Tibial nerve (tissue), 4 donors: ENCODE results near the gene TBC1D1. TPM values are rescaled to one million over a fixed set of nuclear protein-coding genes. Genes with fewer than 3 reads are reported as not detected.

Experiments used
- DNase-seq, 2 donors: peaks; one replicate each; pipeline ENCODE4 v3.0.0-alpha.2; 2019; ENCODE audit warnings: low spot score in 2 of 2
- H3K27ac ChIP-seq, 4 donors: fragments of 200-600 bp; sonication (generic) in 3 of 4; one replicate each; pipeline ENCODE4 v1.5.1; 2017 to 2019; ENCODE audit warnings: mild to moderate bottlenecking in 1 of 4
- H3K27me3 ChIP-seq, 2 donors: fragments of 200-600 bp; sonication (generic) in 1 of 2; one replicate each; pipeline versions ENCODE4 v1.5.1 to v1.6.0; 2017 to 2019
- H3K36me3 ChIP-seq, 3 donors: fragments of 200-600 bp; sonication (generic); one replicate each; pipeline ENCODE4 v1.5.1; 2018 to 2019
- H3K4me1 ChIP-seq, 4 donors: fragments of 200-600 bp; sonication (generic) in 3 of 4; one replicate each; pipeline ENCODE4 v1.5.1; 2017 to 2019
- H3K4me3 ChIP-seq, 4 donors: fragments of 200-600 bp; sonication (generic) in 3 of 4; one replicate each; pipeline ENCODE4 v1.5.1; 2017 to 2019; ENCODE audit warnings: mild to moderate bottlenecking in 1 of 4, moderate library complexity in 1 of 4
- H3K9me3 ChIP-seq, 4 donors: fragments of 200-600 bp; sonication (generic) in 3 of 4; one replicate each; pipeline ENCODE4 v1.5.1; 2017 to 2019
- EP300 ChIP-seq, 2 donors: sonication (generic); formaldehyde crosslinking; IDR thresholded peaks; one replicate each; pipeline ENCODE4 v1.6.1; 2017; ENCODE audit warnings: antibody characterized with exemption in 2 of 2, mild to moderate bottlenecking in 1 of 2
- POLR2A ChIP-seq, 2 donors: fragments of 450-650 bp; IDR thresholded peaks; one replicate each; pipeline ENCODE4 v1.6.1; 2017; ENCODE audit warnings: antibody characterized with exemption in 2 of 2, mild to moderate bottlenecking in 2 of 2, moderate library complexity in 2 of 2
- WGBS, 2 donors: methylation state at CpG; one replicate each; pipeline ENCODE4 v1.1.5; 2018; 5-methylcytosine and 5-hydroxymethylcytosine counted together
- total RNA-seq, 4 donors: library from RNA; depleted of rRNA; stranded (reverse); fragments of >200 nt; gene quantifications; one replicate each; pipeline ENCODE4 v1.1.0, GENCODE V29; 2016
- TF ChIP-seq, protein P1 (sequence below), 5 experiments: fragments of 200-600 bp in 3 of 5; fragments of 450-650 bp in 2 of 5; sonication (generic) in 3 of 5; IDR thresholded peaks; one replicate each; pipeline ENCODE4 v1.5.1; 2016 to 2019; ENCODE audit warnings: antibody characterized with exemption in 5 of 5, mild to moderate bottlenecking in 3 of 5, moderate library complexity in 2 of 5

Gene TBC1D1
- total RNA-seq, 4 donors from 2014 or later = 41.6 to 97.8 (median 62.5) TPM

DNA sequence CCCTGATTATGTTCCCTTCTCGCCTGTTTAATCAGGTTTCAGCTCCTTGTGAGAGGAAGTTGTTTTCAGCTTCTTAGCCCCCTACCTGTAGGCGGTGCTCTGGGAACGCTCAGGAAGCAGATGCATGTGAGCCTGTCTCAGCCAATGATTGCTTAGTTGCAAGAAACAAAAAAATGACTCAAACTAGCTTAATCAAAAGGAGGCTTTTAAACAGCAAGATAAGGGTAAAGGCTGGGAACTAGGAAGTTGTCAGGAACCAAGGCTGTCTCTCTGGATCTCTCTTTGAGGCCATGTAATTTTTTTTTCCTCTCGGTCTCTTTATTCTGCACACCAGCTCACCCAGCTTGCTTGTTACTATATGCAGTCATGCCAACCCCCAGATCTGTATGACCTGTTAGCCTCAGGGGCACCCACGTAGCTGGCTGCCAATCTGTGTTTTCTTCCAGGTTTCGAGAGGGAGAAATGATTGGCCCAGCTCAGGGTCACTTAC is 178.4 kb downstream of the TBC1D1 start:
- H3K4me3 ChIP-seq = no peak overlapping the region
- 42 to 53% methylated on average over 6 of the region's 6 CpGs for WGBS, 2 donors
- H3K27me3 ChIP-seq = no peaks in the 10 kb centered on the region
- no peak for DNase-seq
- H3K27ac ChIP-seq = no peak overlapping the region
- peaks cover 0 to 23% (median 2%) of the 10 kb centered on the region in 4 donors for H3K4me1 ChIP-seq
- no peak for TF ChIP-seq POLR2A (IDR thresholded peaks at IDR 0.05)
- TF ChIP-seq, protein P1, sequence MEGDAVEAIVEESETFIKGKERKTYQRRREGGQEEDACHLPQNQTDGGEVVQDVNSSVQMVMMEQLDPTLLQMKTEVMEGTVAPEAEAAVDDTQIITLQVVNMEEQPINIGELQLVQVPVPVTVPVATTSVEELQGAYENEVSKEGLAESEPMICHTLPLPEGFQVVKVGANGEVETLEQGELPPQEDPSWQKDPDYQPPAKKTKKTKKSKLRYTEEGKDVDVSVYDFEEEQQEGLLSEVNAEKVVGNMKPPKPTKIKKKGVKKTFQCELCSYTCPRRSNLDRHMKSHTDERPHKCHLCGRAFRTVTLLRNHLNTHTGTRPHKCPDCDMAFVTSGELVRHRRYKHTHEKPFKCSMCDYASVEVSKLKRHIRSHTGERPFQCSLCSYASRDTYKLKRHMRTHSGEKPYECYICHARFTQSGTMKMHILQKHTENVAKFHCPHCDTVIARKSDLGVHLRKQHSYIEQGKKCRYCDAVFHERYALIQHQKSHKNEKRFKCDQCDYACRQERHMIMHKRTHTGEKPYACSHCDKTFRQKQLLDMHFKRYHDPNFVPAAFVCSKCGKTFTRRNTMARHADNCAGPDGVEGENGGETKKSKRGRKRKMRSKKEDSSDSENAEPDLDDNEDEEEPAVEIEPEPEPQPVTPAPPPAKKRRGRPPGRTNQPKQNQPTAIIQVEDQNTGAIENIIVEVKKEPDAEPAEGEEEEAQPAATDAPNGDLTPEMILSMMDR (IDR thresholded peaks at IDR 0.05) = peak in 3 of 5 experiments; percentile 7 to 32 (median 10)
- TF ChIP-seq EP300 (IDR thresholded peaks at IDR 0.05) = no peak
- peaks cover 0 to 9% (median 0%) of the 10 kb centered on the region in 3 donors for H3K36me3 ChIP-seq
- no peaks in the 10 kb centered on the region for H3K9me3 ChIP-seq

DNA sequence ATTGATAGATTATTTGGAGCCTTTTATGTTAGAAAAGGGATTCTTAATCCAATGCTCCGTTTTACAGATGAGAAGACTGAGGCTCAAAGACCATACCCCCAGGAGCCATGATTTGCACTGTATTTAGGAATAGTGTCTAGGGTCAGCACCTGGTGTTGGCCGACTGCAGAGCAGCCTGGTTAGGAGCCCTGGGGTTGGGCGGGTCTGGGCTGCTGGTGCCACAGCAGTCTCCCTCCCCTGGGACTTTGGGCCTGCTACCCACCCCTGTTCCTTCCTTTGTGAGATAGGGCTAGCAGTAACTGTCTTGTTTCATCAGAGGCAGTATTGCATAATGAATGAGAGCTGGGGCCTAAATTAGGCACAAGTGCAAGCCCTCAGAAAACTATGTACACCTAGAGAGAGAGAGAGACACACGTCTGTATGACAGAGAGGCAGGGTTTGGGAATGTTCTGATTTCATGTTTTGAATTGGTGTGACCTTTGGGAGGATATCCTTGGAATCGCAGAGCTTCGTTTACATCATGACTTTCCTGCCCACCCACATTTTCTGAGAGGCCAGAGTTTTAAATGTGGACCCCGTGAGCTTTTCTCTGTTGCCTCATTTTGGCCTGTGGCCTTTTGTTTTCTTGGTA is 181.0 kb downstream of the TBC1D1 start:
- WGBS, 2 donors = 38 to 48% methylated on average over 7 of the region's 7 CpGs
- Histone ChIP-seq H3K4me1 (peaks cover 0 to 31% (median 2%) of the 10 kb centered on the region in 4 donors), H3K27ac (peak overlapping the region in 2 of 4 donors; percentile 15 to 63)

DNA sequence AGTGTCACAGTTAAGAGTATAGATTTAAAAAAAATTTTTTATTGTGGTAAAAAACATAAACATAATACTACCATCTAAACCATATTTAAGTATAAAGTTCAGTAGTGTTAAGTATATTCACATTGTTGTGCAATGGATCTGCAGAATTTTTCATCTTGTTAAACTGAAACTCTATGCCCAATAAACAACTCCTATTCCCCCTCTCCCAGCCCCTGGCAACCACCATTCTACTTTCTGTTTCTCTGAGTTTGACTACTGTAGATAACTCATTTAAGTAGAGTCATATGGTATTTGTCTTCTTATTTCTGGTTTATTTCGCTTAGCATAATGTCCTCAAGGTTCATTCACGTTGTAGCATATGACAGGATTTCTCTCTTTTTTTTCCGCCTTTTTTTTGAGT is 181.7 kb downstream of the TBC1D1 start:
- TF ChIP-seq EP300 (IDR thresholded peaks at IDR 0.05) = no peak
- TF ChIP-seq POLR2A (IDR thresholded peaks at IDR 0.05) = no peak
- TF ChIP-seq, protein P1 (IDR thresholded peaks at IDR 0.05) = no peak
- no peak overlapping the region for H3K4me3 ChIP-seq
- no peaks in the 10 kb centered on the region for H3K27me3 ChIP-seq
- H3K36me3 ChIP-seq = peaks cover 0 to 7% (median 0%) of the 10 kb centered on the region in 3 donors
- no peak for DNase-seq
- 92 to 96% methylated on average over 3 of the region's 3 CpGs for WGBS, 2 donors
- H3K9me3 ChIP-seq = no peaks in the 10 kb centered on the region
- peak overlapping the region in 2 of 4 donors; percentile 15 to 63 for H3K27ac ChIP-seq
- peaks cover 0 to 31% (median 2%) of the 10 kb centered on the region in 4 donors for H3K4me1 ChIP-seq

More for the DNA sequence above, 181.0 kb downstream of the TBC1D1 start:
- no peak for DNase-seq
- Histone ChIP-seq H3K27me3 (no peaks in the 10 kb centered on the region), H3K4me3 (no peak overlapping the region), H3K36me3 (peaks cover 0 to 9% (median 0%) of the 10 kb centered on the region in 3 donors), H3K9me3 (no peaks in the 10 kb centered on the region)
- TF ChIP-seq EP300 (IDR thresholded peaks at IDR 0.05) (peak in 1 of 2 donors; percentile 45), POLR2A (IDR thresholded peaks at IDR 0.05) (no peak)
- TF ChIP-seq, protein P1 (IDR thresholded peaks at IDR 0.05) = no peak

DNA sequence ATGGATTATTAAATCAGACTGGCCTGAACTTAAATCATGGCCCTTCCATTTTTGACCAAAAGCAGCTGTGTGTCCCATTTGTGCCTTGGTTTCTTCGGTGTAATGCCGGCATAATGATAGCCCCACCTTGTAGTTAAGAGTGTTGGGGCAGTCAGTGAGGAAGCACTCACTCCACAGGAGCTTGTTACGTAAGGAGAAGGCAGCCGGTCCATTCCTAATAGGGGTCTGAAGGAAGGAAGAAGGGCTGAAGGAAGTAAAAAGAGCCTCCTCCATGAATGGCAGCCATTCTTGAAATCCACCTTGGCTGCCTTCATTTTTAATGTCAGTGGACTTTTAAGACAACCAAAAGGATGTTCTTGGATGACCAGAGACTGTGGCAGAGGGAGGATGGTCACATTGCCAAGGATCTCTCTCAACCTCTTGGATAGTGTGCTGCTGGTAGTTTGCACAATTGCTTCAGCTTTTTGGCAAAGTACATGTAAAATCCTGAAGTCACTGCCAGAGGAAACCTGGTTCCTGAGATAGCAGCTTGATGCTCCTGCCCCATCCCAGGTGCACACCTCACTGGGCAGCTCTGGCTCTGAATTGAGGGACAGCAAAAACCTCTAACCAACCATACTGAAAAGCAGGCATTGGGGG is 182.8 kb downstream of the TBC1D1 start:
- Histone ChIP-seq H3K36me3 (no peaks in the 10 kb centered on the region), H3K4me1 (peaks cover 0 to 36% (median 6%) of the 10 kb centered on the region in 4 donors), H3K4me3 (no peak overlapping the region), H3K9me3 (no peaks in the 10 kb centered on the region), H3K27ac (peak overlapping the region in 1 of 4 donors; percentile 47), H3K27me3 (no peaks in the 10 kb centered on the region)
- WGBS, 2 donors = 90 to 93% methylated on average over 4 of the region's 4 CpGs
- no peak for DNase-seq
- no peak for TF ChIP-seq POLR2A (IDR thresholded peaks at IDR 0.05)
- TF ChIP-seq, protein P1 (IDR thresholded peaks at IDR 0.05) = no peak
- TF ChIP-seq EP300 (IDR thresholded peaks at IDR 0.05) = no peak
